Measurements from ENCODE around the gene TUBGCP3.

TUBGCP3 gene

DNA sequence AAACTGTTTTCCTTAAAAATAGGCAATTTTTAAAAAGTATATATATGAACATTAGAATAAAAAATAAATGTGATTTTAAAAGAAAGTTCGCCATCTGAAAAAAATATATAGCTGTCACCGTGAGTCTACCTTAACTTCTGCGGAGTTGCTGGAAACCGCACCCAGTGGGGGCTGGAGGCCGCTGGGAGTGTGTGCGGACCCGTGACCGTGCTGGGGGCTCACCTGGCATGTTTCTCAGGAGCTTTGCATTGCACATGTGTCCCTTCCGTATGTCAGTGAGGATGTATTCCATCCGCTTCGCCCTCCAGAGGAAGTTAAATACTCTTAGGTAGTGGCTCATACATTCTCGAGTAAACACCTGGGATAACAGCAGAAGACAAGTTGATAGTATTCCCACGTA is 71.7 kb downstream of the TUBGCP3 start:
- TF ChIP-seq, protein P1, sequence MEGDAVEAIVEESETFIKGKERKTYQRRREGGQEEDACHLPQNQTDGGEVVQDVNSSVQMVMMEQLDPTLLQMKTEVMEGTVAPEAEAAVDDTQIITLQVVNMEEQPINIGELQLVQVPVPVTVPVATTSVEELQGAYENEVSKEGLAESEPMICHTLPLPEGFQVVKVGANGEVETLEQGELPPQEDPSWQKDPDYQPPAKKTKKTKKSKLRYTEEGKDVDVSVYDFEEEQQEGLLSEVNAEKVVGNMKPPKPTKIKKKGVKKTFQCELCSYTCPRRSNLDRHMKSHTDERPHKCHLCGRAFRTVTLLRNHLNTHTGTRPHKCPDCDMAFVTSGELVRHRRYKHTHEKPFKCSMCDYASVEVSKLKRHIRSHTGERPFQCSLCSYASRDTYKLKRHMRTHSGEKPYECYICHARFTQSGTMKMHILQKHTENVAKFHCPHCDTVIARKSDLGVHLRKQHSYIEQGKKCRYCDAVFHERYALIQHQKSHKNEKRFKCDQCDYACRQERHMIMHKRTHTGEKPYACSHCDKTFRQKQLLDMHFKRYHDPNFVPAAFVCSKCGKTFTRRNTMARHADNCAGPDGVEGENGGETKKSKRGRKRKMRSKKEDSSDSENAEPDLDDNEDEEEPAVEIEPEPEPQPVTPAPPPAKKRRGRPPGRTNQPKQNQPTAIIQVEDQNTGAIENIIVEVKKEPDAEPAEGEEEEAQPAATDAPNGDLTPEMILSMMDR (conservative IDR thresholded peaks at IDR 0.05; ENCODE audit: low read length): no peak
- DNase-seq (ENCODE audit: low read depth): no peak
- no peak overlapping the region for H3K4me3 ChIP-seq (ENCODE audit: low read length)

DNA sequence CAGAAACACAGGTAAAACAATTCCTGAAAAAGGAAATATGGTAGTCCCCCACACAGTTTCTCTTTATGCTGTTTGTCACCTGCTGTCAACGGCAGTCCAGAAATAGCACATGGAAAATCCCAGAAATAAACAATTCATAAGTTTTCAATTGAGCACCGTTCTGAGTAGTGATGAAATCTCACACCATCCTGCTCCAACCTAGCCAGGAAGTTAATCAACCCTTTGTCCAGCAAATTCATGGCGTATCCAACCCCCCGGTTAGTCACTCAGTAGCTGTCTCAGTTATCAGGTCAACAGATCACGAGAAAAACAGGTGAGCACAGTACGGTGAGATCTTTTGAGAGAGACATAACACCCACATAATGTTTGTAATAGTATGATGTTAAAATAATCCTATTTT is 74.2 kb downstream of the TUBGCP3 start:
- no peak overlapping the region for H3K4me3 ChIP-seq (ENCODE audit: low read length)
- no peak for DNase-seq (ENCODE audit: low read depth)
- TF ChIP-seq, protein P1 (conservative IDR thresholded peaks at IDR 0.05; ENCODE audit: low read length): no peak

DNA sequence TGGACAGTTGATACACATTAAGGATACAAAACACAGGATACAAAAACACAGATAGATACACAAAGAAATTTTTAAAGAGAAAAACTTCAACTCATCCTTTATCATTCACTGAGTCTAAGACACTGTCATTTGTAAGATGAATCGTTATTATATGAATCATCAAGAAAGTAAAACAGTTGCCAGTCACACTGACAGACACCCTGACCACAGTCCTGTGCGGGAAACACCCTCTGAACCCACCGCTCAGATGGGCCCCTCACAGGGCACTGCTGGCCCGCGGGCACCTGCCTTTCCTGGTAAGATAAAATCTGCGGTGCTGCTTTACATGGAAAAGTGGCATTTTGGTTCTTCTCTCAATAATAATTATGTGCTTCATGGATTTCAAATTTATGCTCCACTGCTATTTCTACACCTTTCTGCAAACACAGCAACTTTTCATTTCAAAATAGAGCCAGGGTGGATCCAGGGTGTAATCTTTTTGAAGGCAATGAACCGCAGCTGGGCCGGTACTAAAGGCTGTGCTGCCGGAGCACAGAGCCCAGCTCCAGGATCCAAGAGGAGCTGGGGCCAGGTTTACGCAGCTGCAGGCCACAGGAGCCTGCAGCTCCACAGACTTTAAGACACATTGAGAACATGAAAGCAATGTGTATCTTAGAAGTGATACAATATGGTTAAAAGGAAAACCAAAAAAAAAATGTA is 76.8 kb downstream of the TUBGCP3 start:
- H3K4me3 ChIP-seq (ENCODE audit: low read length): no peak overlapping the region
- no peak for DNase-seq (ENCODE audit: low read depth)
- TF ChIP-seq, protein P1 (conservative IDR thresholded peaks at IDR 0.05; ENCODE audit: low read length): no peak

DNA sequence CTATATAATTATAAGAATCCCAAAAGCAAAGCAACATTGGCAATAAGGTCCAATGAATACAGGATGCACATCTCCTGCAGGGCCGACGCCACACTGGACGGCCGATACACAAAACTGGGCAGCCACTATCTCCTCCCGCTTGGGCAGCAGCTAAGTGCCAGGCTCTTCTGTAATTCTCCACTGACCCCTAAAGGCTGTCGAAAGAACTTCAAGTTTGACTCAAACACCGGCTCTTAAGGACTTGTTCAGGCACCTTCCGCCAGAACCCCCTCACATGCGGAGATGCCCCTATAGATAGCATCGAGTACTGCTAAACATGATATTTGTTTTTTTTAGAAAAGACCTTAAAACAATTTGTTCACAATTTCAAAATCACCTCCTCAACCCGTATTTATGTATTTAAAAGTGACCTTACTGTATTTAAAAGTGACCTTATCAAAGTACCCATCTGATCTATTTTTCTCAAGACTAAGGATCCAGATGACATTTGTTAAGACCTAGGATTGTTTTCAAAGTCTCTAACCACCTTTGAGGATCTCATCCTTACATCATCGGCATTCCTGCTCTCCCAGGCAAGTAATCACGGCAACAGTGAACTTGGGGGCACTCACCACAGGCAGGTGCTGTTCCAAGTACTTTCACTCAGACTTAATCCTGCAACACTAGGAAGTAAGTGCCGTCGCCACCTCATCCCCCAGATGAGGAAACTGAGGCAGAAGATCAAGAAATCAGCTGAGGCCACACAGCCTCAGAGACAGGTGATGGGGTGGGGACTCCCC is 77.8 kb downstream of the TUBGCP3 start:
- no peak overlapping the region for H3K4me3 ChIP-seq (ENCODE audit: low read length)
- TF ChIP-seq, protein P1 (conservative IDR thresholded peaks at IDR 0.05; ENCODE audit: low read length): peak; percentile 77
- DNase-seq (ENCODE audit: low read depth): peak; percentile 78

DNA sequence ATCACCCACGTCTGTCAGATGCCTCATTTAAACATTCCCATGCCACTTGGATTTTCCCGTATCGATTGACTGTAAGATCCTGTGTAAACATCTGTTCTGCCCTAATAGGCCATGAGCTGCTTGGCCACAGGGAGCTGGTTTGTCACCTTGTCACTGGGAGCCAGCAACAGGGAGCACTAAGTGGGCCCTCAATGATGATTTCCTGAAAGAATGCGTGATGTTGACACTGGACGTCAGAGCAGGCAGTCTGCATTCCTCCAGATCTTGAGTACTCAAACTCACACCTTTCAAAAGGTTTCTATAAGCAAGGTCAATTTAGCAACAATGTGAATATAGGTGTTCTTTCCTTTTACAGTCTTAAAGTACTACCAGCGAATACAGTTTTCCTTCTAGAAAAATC is 78.8 kb downstream of the TUBGCP3 start:
- H3K4me3 ChIP-seq (ENCODE audit: low read length): no peak overlapping the region
- DNase-seq (ENCODE audit: low read depth): no peak
- TF ChIP-seq, protein P1 (conservative IDR thresholded peaks at IDR 0.05; ENCODE audit: low read length): no peak

DNA sequence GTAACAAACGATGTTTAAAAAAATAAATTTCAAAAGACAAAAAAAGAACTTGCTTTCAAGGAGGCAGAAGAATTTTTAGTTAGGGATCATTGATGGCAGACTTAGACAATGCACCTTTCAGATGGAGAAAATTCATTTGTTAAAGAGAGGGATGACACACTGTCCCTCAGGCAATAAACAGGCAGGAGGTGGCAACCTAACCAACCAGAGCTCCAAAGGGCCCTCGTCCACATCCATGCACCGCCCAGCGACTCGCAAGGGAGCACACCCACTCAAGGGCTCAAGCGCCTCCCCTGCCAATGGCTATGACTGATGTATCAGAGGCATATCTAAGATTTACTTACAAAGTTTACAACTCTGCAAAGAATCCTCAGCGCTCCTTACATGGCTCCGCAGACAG is 81.9 kb downstream of the TUBGCP3 start:
- DNase-seq (ENCODE audit: low read depth): no peak
- no peak overlapping the region for H3K4me3 ChIP-seq (ENCODE audit: low read length)
- TF ChIP-seq, protein P1 (conservative IDR thresholded peaks at IDR 0.05; ENCODE audit: low read length): no peak

DNA sequence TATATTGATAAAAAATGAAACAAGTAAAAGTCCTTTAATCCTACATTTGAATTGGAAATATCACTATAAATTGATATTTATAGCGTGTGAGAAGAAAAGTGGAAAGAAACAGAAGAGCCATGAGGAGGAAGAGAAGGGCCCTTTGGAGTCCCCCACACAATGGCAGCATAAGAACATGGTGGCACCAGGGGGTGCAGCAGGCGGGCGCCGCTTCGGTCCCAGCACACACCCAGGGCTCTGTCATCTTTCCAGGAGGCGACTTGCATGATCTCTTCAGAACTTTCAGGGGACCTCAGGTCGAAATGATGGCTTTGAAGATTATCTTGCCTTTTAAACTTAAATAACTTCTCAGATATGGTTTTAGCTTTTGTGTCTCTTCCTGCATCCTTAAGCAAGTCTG is 91.8 kb downstream of the TUBGCP3 start:
- no peak for DNase-seq (ENCODE audit: low read depth)
- no peak overlapping the region for H3K4me3 ChIP-seq (ENCODE audit: low read length)
- TF ChIP-seq, protein P1 (conservative IDR thresholded peaks at IDR 0.05; ENCODE audit: low read length): no peak
